GM19099 (cell line): ENCODE data around the gene PRKAR1A.

Source experiments
- POLR2A ChIP-seq: IDR thresholded peaks from 3 replicates; pipeline ENCODE4 v1.6.1; 2011; ENCODE audit warnings: low read depth; ENCODE audit not compliant: insufficient read length; ENCODE audit errors: extremely low read depth

PRKAR1A gene

GRCh38 chr17:68565661-68566441, 53.6 kb downstream of the PRKAR1A start:
- TF ChIP-seq POLR2A = no peak

GRCh38 chr17:68566442-68566738, 54.2 kb downstream of the PRKAR1A start:
- no peak for TF ChIP-seq POLR2A

- TF ChIP-seq POLR2A = no peak
These were observed 54.8 kb downstream of the PRKAR1A start for GRCh38 chr17:68567035-68567434.

GRCh38 chr17:68567581-68567980, 55.4 kb downstream of the PRKAR1A start:
- TF ChIP-seq POLR2A = no peak

- no peak for TF ChIP-seq POLR2A
These were observed 56.4 kb downstream of the PRKAR1A start for GRCh38 chr17:68568581-68568980.

- TF ChIP-seq POLR2A = no peak
These were observed 57.1 kb downstream of the PRKAR1A start for GRCh38 chr17:68569346-68569745.

- no peak for TF ChIP-seq POLR2A
These were observed 58.3 kb downstream of the PRKAR1A start for GRCh38 chr17:68570526-68570925.

- TF ChIP-seq POLR2A = no peak
These were observed 60.1 kb downstream of the PRKAR1A start for GRCh38 chr17:68572138-68572842.

- no peak for TF ChIP-seq POLR2A
These were observed 61.1 kb downstream of the PRKAR1A start for GRCh38 chr17:68573338-68573737.

- TF ChIP-seq POLR2A = no peak
These were observed 63.9 kb downstream of the PRKAR1A start for GRCh38 chr17:68576137-68576536.

- TF ChIP-seq POLR2A = no peak
These were observed 64.7 kb downstream of the PRKAR1A start for GRCh38 chr17:68576811-68577496.

- TF ChIP-seq POLR2A = no peak
These were observed 65.2 kb downstream of the PRKAR1A start for GRCh38 chr17:68577497-68577821.

GRCh38 chr17:68578236-68578635, 66.0 kb downstream of the PRKAR1A start:
- TF ChIP-seq POLR2A = no peak

GRCh38 chr17:68579194-68579927, 67.1 kb downstream of the PRKAR1A start:
- TF ChIP-seq POLR2A = no peak

- TF ChIP-seq POLR2A = no peak
These were observed 68.1 kb downstream of the PRKAR1A start for GRCh38 chr17:68580236-68580770.
